ENCODE data around the gene GLP1R. TPM values are rescaled to one million over a fixed set of nuclear protein-coding genes. Genes with fewer than 3 reads are reported as not detected.

GLP1R gene
- total and polyA plus RNA-seq, 2 donors: 0.05 to 0.58 TPM

DNA sequence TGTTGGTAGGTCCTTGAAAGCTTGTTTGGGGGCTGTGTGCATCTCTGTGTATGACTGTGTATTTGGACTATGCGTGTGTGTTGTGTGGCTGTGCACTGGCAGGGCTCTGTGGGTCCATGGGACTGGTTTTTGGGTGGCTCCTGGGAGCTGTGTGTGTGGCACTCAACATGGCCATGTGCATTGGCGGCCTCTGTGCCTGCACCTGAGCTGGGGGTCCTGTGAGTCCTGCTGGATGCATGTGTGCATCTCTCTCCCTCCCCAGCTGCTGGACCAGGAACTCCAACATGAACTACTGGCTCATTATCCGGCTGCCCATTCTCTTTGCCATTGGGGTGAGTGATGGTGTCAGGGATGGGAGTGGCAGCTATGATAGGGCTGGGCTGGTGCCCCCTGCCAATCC is 30.1 kb downstream of the GLP1R start:
- H3K27ac ChIP-seq (ENCODE audit: low read depth): no peak overlapping the region
- no peaks in the 10 kb centered on the region for H3K4me1 ChIP-seq (ENCODE audit: insufficient read depth)
- WGBS: 89% methylated on average over 3 of the region's 3 CpGs
- DNase-seq (ENCODE audit: extremely low spot score): no peak
- H3K4me3 ChIP-seq (ENCODE audit: low read depth, low read length): no peak overlapping the region
- no peaks in the 10 kb centered on the region for H3K36me3 ChIP-seq (ENCODE audit: insufficient read depth)

DNA sequence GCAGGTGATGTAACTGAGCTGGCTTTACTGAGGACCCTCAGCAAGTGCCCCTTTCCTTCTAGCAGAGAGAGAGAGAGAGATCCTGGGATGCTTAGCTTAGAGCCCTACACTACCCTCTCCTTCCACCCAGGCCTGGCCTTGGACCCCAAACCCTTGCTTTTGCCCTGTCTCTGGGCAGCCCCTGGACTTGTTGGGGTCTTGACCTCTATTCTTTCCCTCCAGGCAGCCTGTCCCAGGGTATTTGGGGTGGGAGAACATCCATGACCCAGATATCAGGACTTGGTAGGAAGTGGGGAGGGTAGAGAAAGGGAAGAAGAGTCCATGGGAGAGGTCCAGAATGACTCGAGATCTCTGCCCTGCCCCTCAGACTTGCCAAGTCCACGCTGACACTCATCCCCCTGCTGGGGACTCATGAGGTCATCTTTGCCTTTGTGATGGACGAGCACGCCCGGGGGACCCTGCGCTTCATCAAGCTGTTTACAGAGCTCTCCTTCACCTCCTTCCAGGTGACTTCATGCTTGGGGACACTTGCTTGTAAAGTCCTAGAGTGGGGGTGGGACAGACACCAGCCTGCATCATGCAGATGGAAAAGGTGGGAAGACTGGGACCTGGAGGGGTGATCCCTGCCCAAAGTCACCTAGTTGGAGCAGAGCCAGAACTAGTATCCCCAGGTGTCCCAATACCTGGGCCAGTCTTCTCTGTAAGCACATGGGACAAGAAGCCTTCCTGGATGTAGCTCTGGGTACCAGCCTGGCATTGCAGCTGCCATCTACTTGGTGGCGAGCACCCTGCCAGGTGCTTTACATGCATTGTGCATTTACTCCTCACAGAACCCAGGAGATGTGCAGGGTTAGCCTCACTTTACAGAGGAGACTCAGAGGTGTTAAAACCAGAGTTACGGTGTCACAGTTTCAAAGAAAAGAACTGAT is 30.9 kb downstream of the GLP1R start:
- H3K36me3 ChIP-seq (ENCODE audit: insufficient read depth): no peaks in the 10 kb centered on the region
- H3K4me1 ChIP-seq (ENCODE audit: insufficient read depth): no peaks in the 10 kb centered on the region
- 81% methylated on average over 8 of the region's 8 CpGs for WGBS
- no peak overlapping the region for H3K27ac ChIP-seq (ENCODE audit: low read depth)
- no peak overlapping the region for H3K4me3 ChIP-seq (ENCODE audit: low read depth, low read length)
- no peak for DNase-seq (ENCODE audit: extremely low spot score)

DNA sequence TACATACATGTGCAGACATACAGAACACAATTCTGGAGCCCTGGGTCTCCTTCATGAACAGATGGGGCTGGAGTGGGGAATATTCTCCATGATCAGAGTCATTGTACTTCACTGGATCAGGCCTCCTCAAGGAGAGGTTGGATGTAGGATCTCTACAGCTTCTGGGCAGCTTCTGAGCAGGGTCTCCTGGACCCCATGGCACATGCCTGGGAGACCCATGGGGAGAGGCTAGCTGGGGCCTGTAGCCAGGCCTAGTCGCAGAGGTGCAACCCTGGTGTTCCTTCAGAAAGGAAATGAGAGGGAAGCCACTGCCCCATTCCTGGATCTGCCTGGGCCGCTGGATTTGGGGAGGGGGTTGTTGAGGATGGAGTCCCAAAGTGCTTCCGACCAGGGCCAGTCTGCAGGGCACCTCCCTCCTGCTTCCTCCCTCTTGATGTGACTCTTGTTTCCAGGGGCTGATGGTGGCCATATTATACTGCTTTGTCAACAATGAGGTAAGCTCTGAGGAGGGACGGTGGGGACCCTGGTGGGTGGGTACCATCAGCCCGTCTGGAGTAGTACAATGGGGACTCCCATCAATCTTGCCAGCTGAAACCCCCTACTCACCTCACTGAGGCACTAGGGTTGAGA is 31.8 kb downstream of the GLP1R start:
- no peak overlapping the region for H3K27ac ChIP-seq (ENCODE audit: low read depth)
- no peaks in the 10 kb centered on the region for H3K4me1 ChIP-seq (ENCODE audit: insufficient read depth)
- no peaks in the 10 kb centered on the region for H3K36me3 ChIP-seq (ENCODE audit: insufficient read depth)
- WGBS: 77% methylated on average over 5 of the region's 5 CpGs
- DNase-seq (ENCODE audit: extremely low spot score): no peak
- no peak overlapping the region for H3K4me3 ChIP-seq (ENCODE audit: low read depth, low read length)

GRCh38 chr6:39082310-39082709 is 33.7 kb downstream of the GLP1R start:
- Histone ChIP-seq H3K27ac (ENCODE audit: low read depth) (no peak overlapping the region), H3K4me3 (ENCODE audit: low read depth, low read length) (no peak overlapping the region), H3K4me1 (ENCODE audit: insufficient read depth) (no peaks in the 10 kb centered on the region), H3K36me3 (ENCODE audit: insufficient read depth) (no peaks in the 10 kb centered on the region)
- DNase-seq (ENCODE audit: extremely low spot score): no peak
- 71% methylated on average over 8 of the region's 8 CpGs for WGBS

DNA sequence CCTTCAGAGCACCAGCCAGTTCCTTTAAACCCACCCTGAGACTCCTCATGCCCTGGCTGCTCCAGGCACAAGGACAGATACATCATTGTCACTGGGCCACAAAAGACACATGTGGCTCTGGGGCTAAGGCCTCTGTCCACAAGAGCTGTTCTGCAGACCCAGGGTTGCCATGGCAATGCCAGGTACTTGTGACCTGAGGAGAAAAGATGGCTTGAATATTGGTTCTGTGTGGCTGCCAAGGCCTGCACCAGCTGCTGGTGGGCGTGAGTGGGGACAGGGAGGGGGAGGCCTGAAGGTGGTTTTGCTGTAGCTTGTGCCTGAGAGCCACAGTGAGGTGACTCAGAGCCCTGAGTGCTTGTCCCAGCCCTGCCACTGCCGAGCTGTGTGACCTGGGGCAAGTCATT is 34.7 kb downstream of the GLP1R start:
- no peaks in the 10 kb centered on the region for H3K4me1 ChIP-seq (ENCODE audit: insufficient read depth)
- H3K36me3 ChIP-seq (ENCODE audit: insufficient read depth): no peaks in the 10 kb centered on the region
- H3K4me3 ChIP-seq (ENCODE audit: low read depth, low read length): no peak overlapping the region
- DNase-seq (ENCODE audit: extremely low spot score): no peak
- H3K27ac ChIP-seq (ENCODE audit: low read depth): no peak overlapping the region
- 75% methylated on average over 2 of the region's 2 CpGs for WGBS

DNA sequence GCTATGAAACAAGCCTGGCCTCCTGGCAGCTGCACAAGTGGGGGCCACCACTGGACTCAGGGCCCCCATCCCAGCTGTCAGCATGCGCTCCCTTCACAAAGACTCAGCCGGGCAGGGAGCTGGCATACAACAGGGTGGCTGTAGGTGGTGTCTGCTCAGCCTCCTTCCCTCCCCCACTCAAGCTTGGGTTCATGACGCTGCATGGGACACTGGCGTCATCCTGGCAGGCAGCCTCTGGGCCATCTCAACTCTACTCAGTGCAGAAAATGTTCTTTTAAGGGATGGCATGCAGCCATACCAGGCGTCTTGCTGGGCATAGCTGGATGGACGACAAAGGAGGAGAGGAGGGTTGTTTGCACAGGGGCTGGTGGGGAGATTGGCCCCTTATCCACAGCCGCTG is 35.9 kb downstream of the GLP1R start:
- Histone ChIP-seq H3K36me3 (ENCODE audit: insufficient read depth) (no peaks in the 10 kb centered on the region), H3K4me3 (ENCODE audit: low read depth, low read length) (no peak overlapping the region), H3K27ac (ENCODE audit: low read depth) (no peak overlapping the region), H3K4me1 (ENCODE audit: insufficient read depth) (no peaks in the 10 kb centered on the region)
- 81% methylated on average over 7 of the region's 7 CpGs for WGBS
- DNase-seq (ENCODE audit: extremely low spot score): no peak

- no peak for DNase-seq (ENCODE audit: extremely low spot score)
- no peak overlapping the region for H3K27ac ChIP-seq (ENCODE audit: low read depth)
- no peak overlapping the region for H3K4me3 ChIP-seq (ENCODE audit: low read depth, low read length)
- H3K36me3 ChIP-seq (ENCODE audit: insufficient read depth): no peaks in the 10 kb centered on the region
- H3K4me1 ChIP-seq (ENCODE audit: insufficient read depth): no peaks in the 10 kb centered on the region
- 57% methylated on average over 5 of the region's 5 CpGs for WGBS
Observed at GRCh38 chr6:39085129-39085797, 36.7 kb downstream of the GLP1R start.

DNA sequence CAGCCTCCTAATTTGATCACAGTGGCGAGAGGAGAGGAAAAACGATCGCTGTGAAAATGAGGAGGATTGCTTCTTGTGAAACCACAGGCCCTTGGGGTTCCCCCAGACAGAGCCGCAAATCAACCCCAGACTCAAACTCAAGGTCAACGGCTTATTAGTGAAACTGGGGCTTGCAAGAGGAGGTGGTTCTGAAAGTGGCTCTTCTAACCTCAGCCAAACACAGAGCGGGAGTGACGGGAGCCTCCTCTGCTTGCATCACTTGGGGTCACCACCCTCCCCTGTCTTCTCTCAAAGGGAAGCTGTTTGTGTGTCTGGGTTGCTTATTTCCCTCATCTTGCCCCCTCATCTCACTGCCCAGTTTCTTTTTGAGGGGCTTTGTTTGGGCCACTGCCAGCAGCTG is 37.7 kb downstream of the GLP1R start:
- Histone ChIP-seq H3K4me3 (ENCODE audit: low read depth, low read length) (no peak overlapping the region), H3K4me1 (ENCODE audit: insufficient read depth) (no peaks in the 10 kb centered on the region), H3K36me3 (ENCODE audit: insufficient read depth) (no peaks in the 10 kb centered on the region), H3K27ac (ENCODE audit: low read depth) (no peak overlapping the region)
- DNase-seq (ENCODE audit: extremely low spot score): no peak
- 70% methylated on average over 7 of the region's 7 CpGs for WGBS

GRCh38 chr6:39086711-39087110 is 38.1 kb downstream of the GLP1R start:
- 73% methylated on average over 6 of the region's 6 CpGs for whole genome bisulfite sequencing
- DNase-seq (ENCODE audit: extremely low spot score): no peak
- H3K4me1 ChIP-seq (ENCODE audit: insufficient read depth): no peaks in the 10 kb centered on the region
- H3K27ac ChIP-seq (ENCODE audit: low read depth): no peak overlapping the region
- H3K4me3 ChIP-seq (ENCODE audit: low read depth, low read length): no peak overlapping the region
- H3K36me3 ChIP-seq (ENCODE audit: insufficient read depth): no peaks in the 10 kb centered on the region

GRCh38 chr6:39087197-39087596 is 38.6 kb downstream of the GLP1R start:
- Histone ChIP-seq H3K36me3 (ENCODE audit: insufficient read depth) (no peaks in the 10 kb centered on the region), H3K4me1 (ENCODE audit: insufficient read depth) (no peaks in the 10 kb centered on the region), H3K4me3 (ENCODE audit: low read depth, low read length) (no peak overlapping the region), H3K27ac (ENCODE audit: low read depth) (no peak overlapping the region)
- WGBS: 71% methylated on average over 7 of the region's 7 CpGs
- DNase-seq (ENCODE audit: extremely low spot score): no peak

DNA sequence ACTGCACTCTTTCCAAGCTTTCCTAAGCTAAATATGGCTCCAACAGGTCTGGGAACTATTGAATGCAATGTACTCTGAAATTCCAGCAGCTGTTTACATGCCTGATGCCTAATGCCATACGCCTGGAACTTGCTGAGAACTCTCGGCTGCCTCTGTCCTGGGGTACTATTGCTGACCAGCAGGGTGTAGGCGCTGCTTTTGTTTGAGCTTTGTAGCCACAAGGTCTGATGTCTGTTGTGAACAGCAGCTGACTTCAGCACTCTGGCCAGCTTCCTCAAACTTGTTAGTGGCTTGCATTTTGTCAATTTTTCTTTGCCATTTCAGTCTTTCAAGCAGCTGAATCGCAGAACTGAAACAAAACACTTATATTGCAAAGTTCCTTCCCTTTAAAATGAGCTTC is 39.8 kb downstream of the GLP1R start:
- DNase-seq (ENCODE audit: extremely low spot score): peak; percentile 6
- Histone ChIP-seq H3K36me3 (ENCODE audit: insufficient read depth) (no peaks in the 10 kb centered on the region), H3K4me3 (ENCODE audit: low read depth, low read length) (no peak overlapping the region), H3K4me1 (ENCODE audit: insufficient read depth) (no peaks in the 10 kb centered on the region), H3K27ac (ENCODE audit: low read depth) (no peak overlapping the region)
- WGBS: 5% methylated on average over 4 of the region's 4 CpGs

- H3K4me1 ChIP-seq (ENCODE audit: insufficient read depth): no peaks in the 10 kb centered on the region
- no peak overlapping the region for H3K4me3 ChIP-seq (ENCODE audit: low read depth, low read length)
- no peaks in the 10 kb centered on the region for H3K36me3 ChIP-seq (ENCODE audit: insufficient read depth)
- WGBS: 82% methylated on average over 4 of the region's 4 CpGs
- no peak overlapping the region for H3K27ac ChIP-seq (ENCODE audit: low read depth)
- no peak for DNase-seq (ENCODE audit: extremely low spot score)
Observed at GRCh38 chr6:39090036-39090435, 41.5 kb downstream of the GLP1R start.

- no peaks in the 10 kb centered on the region for H3K4me1 ChIP-seq (ENCODE audit: insufficient read depth)
- no peaks in the 10 kb centered on the region for H3K36me3 ChIP-seq (ENCODE audit: insufficient read depth)
- no peak overlapping the region for H3K27ac ChIP-seq (ENCODE audit: low read depth)
- DNase-seq (ENCODE audit: extremely low spot score): no peak
- no peak overlapping the region for H3K4me3 ChIP-seq (ENCODE audit: low read depth, low read length)
- WGBS: 78% methylated on average over 7 of the region's 7 CpGs
Observed at GRCh38 chr6:39091220-39091619, 42.6 kb downstream of the GLP1R start.

DNA sequence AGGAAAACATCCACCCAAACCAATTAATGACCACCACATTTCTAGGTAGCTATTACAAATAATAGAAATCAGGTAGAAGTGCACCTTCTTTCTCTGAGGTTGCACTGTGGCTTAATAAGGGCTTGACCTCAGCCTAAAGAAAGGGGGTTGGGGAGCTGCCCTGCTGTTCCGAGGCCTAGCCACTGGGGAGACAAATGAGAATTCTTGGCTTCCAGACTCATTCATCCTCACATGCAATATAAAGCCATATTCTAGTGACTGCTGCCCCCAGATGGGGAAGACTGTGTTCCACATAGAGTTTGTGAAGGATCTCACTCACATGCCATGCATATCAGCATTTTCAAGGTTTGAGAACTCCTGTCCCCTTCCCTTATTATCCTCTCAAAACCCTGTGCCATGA is 43.5 kb downstream of the GLP1R start:
- DNase-seq (ENCODE audit: extremely low spot score): no peak
- no peaks in the 10 kb centered on the region for H3K36me3 ChIP-seq (ENCODE audit: insufficient read depth)
- H3K27ac ChIP-seq (ENCODE audit: low read depth): no peak overlapping the region
- 39% methylated on average over 1 of the region's 1 CpG for WGBS
- no peak overlapping the region for H3K4me3 ChIP-seq (ENCODE audit: low read depth, low read length)
- H3K4me1 ChIP-seq (ENCODE audit: insufficient read depth): no peaks in the 10 kb centered on the region
